ENCODE results near the gene GSTA3.
"Not testable (repeated sequence)": the region's sequence is repeated elsewhere in the genome, so short reads cannot be mapped to it uniquely, and the experiment has no call there.

The GSTA3 gene

GRCh38 chr6:52929321-52930164 is 20.0 kb upstream of the GSTA3 start:
- no peaks in the 10 kb centered on the region for H3K27me3 ChIP-seq (replicated peaks; ENCODE audit: control insufficient read depth, insufficient read depth, low read length, poor library complexity, severe bottlenecking)
- H3K36me3 ChIP-seq (ENCODE audit: control insufficient read depth, insufficient read depth, low read length) = no peaks in the 10 kb centered on the region
- DNase-seq = no peak
- H3K27ac ChIP-seq (ENCODE audit: insufficient read depth, low read length, poor library complexity, severe bottlenecking) = no peak overlapping the region
- no peak overlapping the region for H3K4me3 ChIP-seq (ENCODE audit: insufficient read depth, low read depth, low read length, poor library complexity, severe bottlenecking)
- no peaks in the 10 kb centered on the region for H3K4me1 ChIP-seq (ENCODE audit: control insufficient read depth, insufficient read depth, low read length, poor library complexity, severe bottlenecking)
- H3K9me3 ChIP-seq (ENCODE audit: control insufficient read depth, low read length) = no peaks in the 10 kb centered on the region

GRCh38 chr6:52927451-52927850 is 18.0 kb upstream of the GSTA3 start:
- no peak overlapping the region for H3K27ac ChIP-seq (ENCODE audit: insufficient read depth, low read length, poor library complexity, severe bottlenecking)
- H3K4me1 ChIP-seq (ENCODE audit: control insufficient read depth, insufficient read depth, low read length, poor library complexity, severe bottlenecking) = no peaks in the 10 kb centered on the region
- no peaks in the 10 kb centered on the region for H3K9me3 ChIP-seq (ENCODE audit: control insufficient read depth, low read length)
- no peaks in the 10 kb centered on the region for H3K27me3 ChIP-seq (replicated peaks; ENCODE audit: control insufficient read depth, insufficient read depth, low read length, poor library complexity, severe bottlenecking)
- no peak overlapping the region for H3K4me3 ChIP-seq (ENCODE audit: insufficient read depth, low read depth, low read length, poor library complexity, severe bottlenecking)
- no peak for DNase-seq
- H3K36me3 ChIP-seq (ENCODE audit: control insufficient read depth, insufficient read depth, low read length) = no peaks in the 10 kb centered on the region

- Histone ChIP-seq H3K9me3 (ENCODE audit: control insufficient read depth, low read length) (no peaks in the 10 kb centered on the region), H3K36me3 (ENCODE audit: control insufficient read depth, insufficient read depth, low read length) (no peaks in the 10 kb centered on the region), H3K4me1 (ENCODE audit: control insufficient read depth, insufficient read depth, low read length, poor library complexity, severe bottlenecking) (no peaks in the 10 kb centered on the region), H3K27ac (ENCODE audit: insufficient read depth, low read length, poor library complexity, severe bottlenecking) (no peak overlapping the region), H3K27me3 (replicated peaks; ENCODE audit: control insufficient read depth, insufficient read depth, low read length, poor library complexity, severe bottlenecking) (no peaks in the 10 kb centered on the region), H3K4me3 (ENCODE audit: insufficient read depth, low read depth, low read length, poor library complexity, severe bottlenecking) (no peak overlapping the region)
- DNase-seq = no peak
These were observed 16.7 kb upstream of the GSTA3 start for GRCh38 chr6:52925919-52926792.

GRCh38 chr6:52925042-52925441 is 15.5 kb upstream of the GSTA3 start:
- no peaks in the 10 kb centered on the region for H3K36me3 ChIP-seq (ENCODE audit: control insufficient read depth, insufficient read depth, low read length)
- H3K4me3 ChIP-seq (ENCODE audit: insufficient read depth, low read depth, low read length, poor library complexity, severe bottlenecking) = no peak overlapping the region

GRCh38 chr6:52923689-52924088 is 14.2 kb upstream of the GSTA3 start:
- not testable (repeated sequence) for H3K9me3 ChIP-seq (ENCODE audit: control insufficient read depth, low read length); DNase-seq; H3K27ac ChIP-seq (ENCODE audit: insufficient read depth, low read length, poor library complexity, severe bottlenecking); H3K4me3 ChIP-seq (ENCODE audit: insufficient read depth, low read depth, low read length, poor library complexity, severe bottlenecking); H3K27me3 ChIP-seq (replicated peaks; ENCODE audit: control insufficient read depth, insufficient read depth, low read length, poor library complexity, severe bottlenecking); H3K36me3 ChIP-seq (ENCODE audit: control insufficient read depth, insufficient read depth, low read length); H3K4me1 ChIP-seq (ENCODE audit: control insufficient read depth, insufficient read depth, low read length, poor library complexity, severe bottlenecking)

More at GRCh38 chr6:52925042-52925441, 15.5 kb upstream of the GSTA3 start:
- Histone ChIP-seq H3K9me3 (ENCODE audit: control insufficient read depth, low read length) (no peaks in the 10 kb centered on the region), H3K27ac (ENCODE audit: insufficient read depth, low read length, poor library complexity, severe bottlenecking) (no peak overlapping the region), H3K4me1 (ENCODE audit: control insufficient read depth, insufficient read depth, low read length, poor library complexity, severe bottlenecking) (no peaks in the 10 kb centered on the region), H3K27me3 (replicated peaks; ENCODE audit: control insufficient read depth, insufficient read depth, low read length, poor library complexity, severe bottlenecking) (no peaks in the 10 kb centered on the region)
- no peak for DNase-seq

GRCh38 chr6:52922161-52922560 is 12.7 kb upstream of the GSTA3 start:
- H3K4me1 ChIP-seq (ENCODE audit: control insufficient read depth, insufficient read depth, low read length, poor library complexity, severe bottlenecking) = no peaks in the 10 kb centered on the region
- H3K36me3 ChIP-seq (ENCODE audit: control insufficient read depth, insufficient read depth, low read length) = no peaks in the 10 kb centered on the region
- H3K27ac ChIP-seq (ENCODE audit: insufficient read depth, low read length, poor library complexity, severe bottlenecking) = no peak overlapping the region
- H3K4me3 ChIP-seq (ENCODE audit: insufficient read depth, low read depth, low read length, poor library complexity, severe bottlenecking) = no peak overlapping the region
- no peaks in the 10 kb centered on the region for H3K9me3 ChIP-seq (ENCODE audit: control insufficient read depth, low read length)
- no peaks in the 10 kb centered on the region for H3K27me3 ChIP-seq (replicated peaks; ENCODE audit: control insufficient read depth, insufficient read depth, low read length, poor library complexity, severe bottlenecking)
- no peak for DNase-seq

GRCh38 chr6:52921743-52922142 is 12.2 kb upstream of the GSTA3 start:
- Histone ChIP-seq H3K4me1 (ENCODE audit: control insufficient read depth, insufficient read depth, low read length, poor library complexity, severe bottlenecking) (no peaks in the 10 kb centered on the region), H3K27ac (ENCODE audit: insufficient read depth, low read length, poor library complexity, severe bottlenecking) (no peak overlapping the region), H3K9me3 (ENCODE audit: control insufficient read depth, low read length) (no peaks in the 10 kb centered on the region), H3K27me3 (replicated peaks; ENCODE audit: control insufficient read depth, insufficient read depth, low read length, poor library complexity, severe bottlenecking) (no peaks in the 10 kb centered on the region), H3K36me3 (ENCODE audit: control insufficient read depth, insufficient read depth, low read length) (no peaks in the 10 kb centered on the region), H3K4me3 (ENCODE audit: insufficient read depth, low read depth, low read length, poor library complexity, severe bottlenecking) (no peak overlapping the region)
- no peak for DNase-seq

- not testable (repeated sequence) for DNase-seq; H3K9me3 ChIP-seq (ENCODE audit: control insufficient read depth, low read length); H3K4me1 ChIP-seq (ENCODE audit: control insufficient read depth, insufficient read depth, low read length, poor library complexity, severe bottlenecking); H3K27me3 ChIP-seq (replicated peaks; ENCODE audit: control insufficient read depth, insufficient read depth, low read length, poor library complexity, severe bottlenecking); H3K27ac ChIP-seq (ENCODE audit: insufficient read depth, low read length, poor library complexity, severe bottlenecking); H3K36me3 ChIP-seq (ENCODE audit: control insufficient read depth, insufficient read depth, low read length); H3K4me3 ChIP-seq (ENCODE audit: insufficient read depth, low read depth, low read length, poor library complexity, severe bottlenecking)
These were observed 10.0 kb upstream of the GSTA3 start for GRCh38 chr6:52919511-52919910.

- H3K4me1 ChIP-seq (ENCODE audit: control insufficient read depth, insufficient read depth, low read length, poor library complexity, severe bottlenecking) = not testable (repeated sequence)
These were observed 9.3 kb upstream of the GSTA3 start for GRCh38 chr6:52918771-52919170.

More at GRCh38 chr6:52918771-52919170, 9.3 kb upstream of the GSTA3 start:
- not testable (repeated sequence) for H3K36me3 ChIP-seq (ENCODE audit: control insufficient read depth, insufficient read depth, low read length); H3K4me3 ChIP-seq (ENCODE audit: insufficient read depth, low read depth, low read length, poor library complexity, severe bottlenecking); H3K9me3 ChIP-seq (ENCODE audit: control insufficient read depth, low read length); DNase-seq; H3K27me3 ChIP-seq (replicated peaks; ENCODE audit: control insufficient read depth, insufficient read depth, low read length, poor library complexity, severe bottlenecking); H3K27ac ChIP-seq (ENCODE audit: insufficient read depth, low read length, poor library complexity, severe bottlenecking)

Measured in effector memory CD4-positive, alpha-beta T cell (primary cell).